Liver (tissue), 3 donors: ENCODE results near the gene EFCAB10.

ENCODE experiments used
- ATF3 ChIP-seq: IDR thresholded peaks from 2 replicates; pipeline ENCODE4 v1.6.1; 2016; ENCODE audit warnings: antibody characterized with exemption
- CTCF ChIP-seq: fragments of 150-350 bp; IDR thresholded peaks from 2 replicates; pipeline ENCODE4 v1.5.1; 2017; ENCODE audit warnings: improper control_type of control experiment, low read depth, low read length; ENCODE audit not compliant: missing input control
- GABPA ChIP-seq, 2 donors: IDR thresholded peaks in 1 of 2; conservative IDR thresholded peaks in 1 of 2; 2 replicates each; pipeline ENCODE4 v1.6.1; 2016; ENCODE audit warnings: antibody characterized with exemption in 2 of 2, mild to moderate bottlenecking in 1 of 2, moderate library complexity in 1 of 2
- HNF4G ChIP-seq: IDR thresholded peaks from 2 replicates; pipeline ENCODE4 v1.6.1; 2016; ENCODE audit warnings: antibody characterized with exemption
- MAX ChIP-seq: IDR thresholded peaks from 2 replicates; pipeline ENCODE4 v1.6.1; 2016; ENCODE audit warnings: antibody characterized with exemption
- RAD21 ChIP-seq, 2 donors: IDR thresholded peaks; 2 replicates each; pipeline ENCODE4 v1.6.1; 2016; ENCODE audit warnings: antibody characterized with exemption in 2 of 2, mild to moderate bottlenecking in 2 of 2
- REST ChIP-seq: IDR thresholded peaks from 2 replicates; pipeline ENCODE4 v1.6.1; 2016; ENCODE audit warnings: antibody characterized with exemption, mild to moderate bottlenecking
- RXRA ChIP-seq, 2 donors: IDR thresholded peaks; 2 replicates each; pipeline ENCODE4 v1.6.1; 2017 to 2018; ENCODE audit warnings: antibody characterized with exemption in 2 of 2, mild to moderate bottlenecking in 1 of 2
- TAF1 ChIP-seq: conservative IDR thresholded peaks from 2 replicates; pipeline ENCODE4 v1.6.1; 2016; ENCODE audit warnings: antibody characterized with exemption, mild to moderate bottlenecking
- ZBTB33 ChIP-seq: IDR thresholded peaks from 2 replicates; pipeline ENCODE4 v1.6.1; 2016; ENCODE audit warnings: antibody characterized with exemption
- donor health status: healthy.
- donor health status: healthy.

- TF ChIP-seq CTCF: no peak
- TF ChIP-seq TAF1: no peak
- no peak for TF ChIP-seq RXRA (IDR thresholded peaks at IDR 0.05)
- no peak for TF ChIP-seq ATF3
- no peak for TF ChIP-seq RAD21 (IDR thresholded peaks at IDR 0.05)
- no peak for TF ChIP-seq REST
- TF ChIP-seq HNF4G: no peak
- TF ChIP-seq MAX: no peak
- TF ChIP-seq GABPA (IDR thresholded peaks at IDR 0.05 in 1 of 2, conservative IDR thresholded peaks at IDR 0.05 in 1 of 2): no peak
- TF ChIP-seq ZBTB33: no peak
Measured at GRCh38 chr7:105590793-105591192, 9.5 kb upstream of the EFCAB10 start.
